VCaP (cell line): Measurements from ENCODE around the gene LRRC46.

Experiments
- H3K27ac ChIP-seq: fragments of 450-650 bp; 2 replicates; pipeline ENCODE4 v1.5.1; 2017
- CTCF ChIP-seq: fragments of 450-650 bp; conservative IDR thresholded peaks from 2 replicates; pipeline ENCODE4 v1.5.1; 2017; ENCODE audit warnings: mild to moderate bottlenecking, moderate library complexity

Gene LRRC46

GRCh38 chr17:47847341-47848197 is 16.1 kb downstream of the LRRC46 start:
- H3K27ac ChIP-seq = no peak overlapping the region
- peak; percentile 24; the same call in 1 of the 2 replicates for TF ChIP-seq CTCF

- no peak overlapping the region for H3K27ac ChIP-seq
- no peak for TF ChIP-seq CTCF
These were observed 16.7 kb downstream of the LRRC46 start for GRCh38 chr17:47848198-47848513.

GRCh38 chr17:47850373-47850691 is 18.9 kb downstream of the LRRC46 start:
- H3K27ac ChIP-seq = peak overlapping the region; percentile 83
- no peak for TF ChIP-seq CTCF

GRCh38 chr17:47850692-47851573 is 19.5 kb downstream of the LRRC46 start, which contains the start of gene SP6:
TSS of gene SP6 (minus strand) at chr17:47851163. CDS start at chr17:47848429, 2,734 bp downstream.
- H3K27ac ChIP-seq = peak within 1 kb of the TSS; percentile 83

GRCh38 chr17:47851764-47852112 is 20.3 kb downstream of the LRRC46 start:
- no peak for TF ChIP-seq CTCF
- H3K27ac ChIP-seq = peak overlapping the region; percentile 83; the same call in 1 of the 2 replicates

More at GRCh38 chr17:47850692-47851573, 19.5 kb downstream of the LRRC46 start, which contains the start of gene SP6:
- TF ChIP-seq CTCF = peak; percentile 35

GRCh38 chr17:47852113-47852949 is 20.9 kb downstream of the LRRC46 start:
- TF ChIP-seq CTCF = no peak
- no peak overlapping the region for H3K27ac ChIP-seq
